ENCODE results near the gene PRDM16.

The PRDM16 gene

DNA sequence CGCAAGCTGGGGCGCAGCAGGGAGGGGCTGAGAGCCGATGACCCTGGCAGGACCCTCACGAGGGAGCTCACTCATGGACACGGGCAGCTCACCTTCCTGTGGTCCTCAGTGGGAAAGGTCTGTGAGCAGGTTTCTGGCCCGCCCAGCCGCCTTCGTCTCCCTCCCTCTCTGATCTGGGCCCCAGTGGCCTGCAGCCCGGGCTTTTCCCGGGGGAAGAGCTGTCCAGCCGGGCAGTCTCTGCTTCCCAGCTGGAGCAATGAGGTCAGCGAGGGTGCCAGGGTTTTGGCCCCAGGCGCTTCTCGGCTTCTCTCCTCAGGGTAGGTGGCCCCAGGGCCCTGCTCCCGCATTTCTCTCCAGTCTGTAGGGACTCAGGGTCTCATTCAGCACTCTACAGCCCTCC is 363.3 kb downstream of the PRDM16 start:
- Histone ChIP-seq H3K36me3 (ENCODE audit: control insufficient read depth in 1 of 2, insufficient read depth in 2 of 2, low read depth in 1 of 2, low read length in 2 of 2) (no peaks in the 10 kb centered on the region), H3K9me3 (ENCODE audit: control insufficient read depth, low read length) (peaks cover 2% of the 10 kb centered on the region), H2AK5ac (ENCODE audit: low read length, severe bottlenecking) (no peak overlapping the region), H3K4ac (ENCODE audit: low read depth in 1 of 2, low read length in 2 of 2) (no peak overlapping the region), H3K4me3 (ENCODE audit: insufficient read depth in 1 of 2, low read depth in 1 of 2, low read length in 2 of 2) (no peak overlapping the region), H3K4me2 (ENCODE audit: low read length, poor library complexity, severe bottlenecking) (no peak overlapping the region), H3K14ac (ENCODE audit: low read length in 2 of 2) (no peak overlapping the region), H3K27ac (ENCODE audit: low read length, poor library complexity, severe bottlenecking) (no peak overlapping the region), H2BK5ac (ENCODE audit: low read depth, low read length, poor library complexity, severe bottlenecking) (no peak overlapping the region), H3K4me1 (ENCODE audit: control insufficient read depth, insufficient read depth, low read depth, low read length) (no peaks in the 10 kb centered on the region), H2BK12ac (ENCODE audit: low read length in 2 of 2) (no peak overlapping the region), H3K27me3 (ENCODE audit: control insufficient read depth in 1 of 2, insufficient read depth in 1 of 2, low read length in 2 of 2) (peaks cover 8 to 29% of the 10 kb centered on the region in 2 experiments), H4K91ac (ENCODE audit: low read length) (no peak overlapping the region), H2AFZ (ENCODE audit: low read depth, low read length) (no peak overlapping the region), H2BK15ac (ENCODE audit: low read depth, poor library complexity, severe bottlenecking) (no peak overlapping the region), H3K9ac (ENCODE audit: low read length) (no peak overlapping the region), H2BK120ac (ENCODE audit: low read depth, low read length) (no peak overlapping the region), H3K79me1 (replicated peaks; ENCODE audit: low read length, poor library complexity, severe bottlenecking) (no peaks in the 10 kb centered on the region), H4K8ac (ENCODE audit: low read length) (no peak overlapping the region), H3K18ac (ENCODE audit: low read depth in 1 of 2, low read length in 2 of 2) (no peak overlapping the region), H3K23ac (ENCODE audit: low read length in 2 of 2) (no peak overlapping the region)
- no peak for DNase-seq
- WGBS, result 68% methylated on average over 15 of the region's 15 CpGs

DNA sequence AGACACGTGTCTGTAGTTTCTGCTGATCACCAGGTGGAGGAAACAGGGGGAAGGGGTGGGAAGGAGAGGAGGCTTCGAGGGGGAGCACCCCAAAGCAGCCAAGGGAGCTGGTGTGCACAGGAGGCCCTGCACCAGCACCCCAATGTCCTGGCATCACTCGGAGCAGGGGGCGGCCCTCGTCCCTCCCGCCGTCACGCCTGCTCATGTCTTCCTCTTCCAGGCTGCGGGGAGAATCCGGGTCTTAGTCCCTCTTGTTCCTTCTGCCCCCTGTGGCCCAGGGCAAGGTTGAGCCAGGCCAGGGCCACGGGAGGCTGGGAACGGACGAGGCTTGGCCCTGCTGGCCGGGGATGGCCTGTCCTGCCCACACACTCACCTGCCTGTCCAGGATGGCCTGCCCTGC is 364.1 kb downstream of the PRDM16 start:
- no peak overlapping the region for H3K4me2 ChIP-seq (ENCODE audit: low read length, poor library complexity, severe bottlenecking)
- no peak overlapping the region for H3K18ac ChIP-seq (ENCODE audit: low read depth in 1 of 2, low read length in 2 of 2)
- peaks cover 4% of the 10 kb centered on the region for H3K9me3 ChIP-seq (ENCODE audit: control insufficient read depth, low read length)
- no peaks in the 10 kb centered on the region for H3K36me3 ChIP-seq (ENCODE audit: control insufficient read depth in 1 of 2, insufficient read depth in 2 of 2, low read depth in 1 of 2, low read length in 2 of 2)
- no peak overlapping the region for H3K4me3 ChIP-seq (ENCODE audit: insufficient read depth in 1 of 2, low read depth in 1 of 2, low read length in 2 of 2)
- H3K4me1 ChIP-seq (ENCODE audit: control insufficient read depth, insufficient read depth, low read depth, low read length), result no peaks in the 10 kb centered on the region
- H4K8ac ChIP-seq (ENCODE audit: low read length), result no peak overlapping the region
- no peak overlapping the region for H3K27ac ChIP-seq (ENCODE audit: low read length, poor library complexity, severe bottlenecking)
- no peak overlapping the region for H2BK15ac ChIP-seq (ENCODE audit: low read depth, poor library complexity, severe bottlenecking)
- no peak overlapping the region for H2BK120ac ChIP-seq (ENCODE audit: low read depth, low read length)
- no peak overlapping the region for H3K4ac ChIP-seq (ENCODE audit: low read depth in 1 of 2, low read length in 2 of 2)
- no peak overlapping the region for H2BK12ac ChIP-seq (ENCODE audit: low read length in 2 of 2)
- H3K14ac ChIP-seq (ENCODE audit: low read length in 2 of 2), result no peak overlapping the region
- H2AFZ ChIP-seq (ENCODE audit: low read depth, low read length), result no peak overlapping the region
- H2AK5ac ChIP-seq (ENCODE audit: low read length, severe bottlenecking), result no peak overlapping the region
- H3K79me1 ChIP-seq (replicated peaks; ENCODE audit: low read length, poor library complexity, severe bottlenecking), result no peaks in the 10 kb centered on the region
- no peak for DNase-seq
- no peak overlapping the region for H3K9ac ChIP-seq (ENCODE audit: low read length)
- WGBS, result 87% methylated on average over 14 of the region's 14 CpGs
- no peak overlapping the region for H2BK5ac ChIP-seq (ENCODE audit: low read depth, low read length, poor library complexity, severe bottlenecking)
- H3K27me3 ChIP-seq (ENCODE audit: control insufficient read depth in 1 of 2, insufficient read depth in 1 of 2, low read length in 2 of 2), result peaks cover 8 to 34% of the 10 kb centered on the region in 2 experiments
- H4K91ac ChIP-seq (ENCODE audit: low read length), result no peak overlapping the region
- H3K23ac ChIP-seq (ENCODE audit: low read length in 2 of 2), result no peak overlapping the region

DNA sequence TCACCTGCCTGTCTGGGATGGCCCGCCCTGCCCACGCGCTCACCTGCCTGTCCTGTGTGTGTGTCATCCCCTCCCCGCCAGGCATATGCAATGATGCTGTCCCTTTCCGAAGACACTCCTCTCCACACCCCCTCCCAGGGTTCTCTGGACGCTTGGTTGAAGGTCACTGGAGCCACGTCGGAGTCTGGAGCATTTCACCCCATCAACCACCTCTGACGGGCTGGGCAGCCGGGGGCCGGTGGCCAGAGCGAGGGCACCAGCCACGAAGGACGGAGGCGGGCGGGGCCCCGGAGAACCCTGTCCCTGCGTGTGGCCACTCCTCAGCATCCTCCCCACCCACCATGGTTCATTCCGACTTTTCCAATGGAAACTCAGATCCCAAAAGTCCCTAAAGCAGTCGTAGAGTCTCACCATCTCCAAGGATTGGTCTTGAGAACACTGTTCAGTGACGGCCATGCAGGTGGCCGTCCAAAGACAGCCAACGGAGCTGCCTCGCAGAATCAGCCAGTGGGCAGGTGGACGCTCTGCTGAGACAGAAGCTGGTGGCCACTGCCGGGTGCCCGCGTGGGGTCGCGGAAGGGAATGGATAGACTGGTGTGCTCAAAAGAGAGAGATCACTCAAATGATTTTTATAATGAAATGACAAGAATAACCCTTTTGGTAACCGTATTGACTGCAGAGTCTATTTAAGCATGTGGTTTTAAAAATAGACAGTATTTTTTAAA is 364.8 kb downstream of the PRDM16 start:
- H3K4me3 ChIP-seq (ENCODE audit: insufficient read depth in 1 of 2, low read depth in 1 of 2, low read length in 2 of 2), result no peak overlapping the region
- no peak overlapping the region for H4K91ac ChIP-seq (ENCODE audit: low read length)
- no peak overlapping the region for H3K23ac ChIP-seq (ENCODE audit: low read length in 2 of 2)
- no peak for DNase-seq
- 95% methylated on average over 28 of the region's 31 CpGs for WGBS
- peaks cover 4% of the 10 kb centered on the region for H3K9me3 ChIP-seq (ENCODE audit: control insufficient read depth, low read length)
- no peak overlapping the region for H3K4me2 ChIP-seq (ENCODE audit: low read length, poor library complexity, severe bottlenecking)
- H3K27me3 ChIP-seq (ENCODE audit: control insufficient read depth in 1 of 2, insufficient read depth in 1 of 2, low read length in 2 of 2), result peaks cover 8 to 39% of the 10 kb centered on the region in 2 experiments
- no peak overlapping the region for H3K27ac ChIP-seq (ENCODE audit: low read length, poor library complexity, severe bottlenecking)
- no peak overlapping the region for H2AFZ ChIP-seq (ENCODE audit: low read depth, low read length)
- H3K18ac ChIP-seq (ENCODE audit: low read depth in 1 of 2, low read length in 2 of 2), result no peak overlapping the region
- H2BK5ac ChIP-seq (ENCODE audit: low read depth, low read length, poor library complexity, severe bottlenecking), result no peak overlapping the region
- no peaks in the 10 kb centered on the region for H3K36me3 ChIP-seq (ENCODE audit: control insufficient read depth in 1 of 2, insufficient read depth in 2 of 2, low read depth in 1 of 2, low read length in 2 of 2)
- no peak overlapping the region for H3K9ac ChIP-seq (ENCODE audit: low read length)
- no peak overlapping the region for H2AK5ac ChIP-seq (ENCODE audit: low read length, severe bottlenecking)
- H3K4ac ChIP-seq (ENCODE audit: low read depth in 1 of 2, low read length in 2 of 2), result no peak overlapping the region
- no peak overlapping the region for H2BK12ac ChIP-seq (ENCODE audit: low read length in 2 of 2)
- no peak overlapping the region for H2BK120ac ChIP-seq (ENCODE audit: low read depth, low read length)
- no peak overlapping the region for H3K14ac ChIP-seq (ENCODE audit: low read length in 2 of 2)
- H3K79me1 ChIP-seq (replicated peaks; ENCODE audit: low read length, poor library complexity, severe bottlenecking), result no peaks in the 10 kb centered on the region
- H4K8ac ChIP-seq (ENCODE audit: low read length), result no peak overlapping the region
- H3K4me1 ChIP-seq (ENCODE audit: control insufficient read depth, insufficient read depth, low read depth, low read length), result no peaks in the 10 kb centered on the region
- H2BK15ac ChIP-seq (ENCODE audit: low read depth, poor library complexity, severe bottlenecking), result no peak overlapping the region

DNA sequence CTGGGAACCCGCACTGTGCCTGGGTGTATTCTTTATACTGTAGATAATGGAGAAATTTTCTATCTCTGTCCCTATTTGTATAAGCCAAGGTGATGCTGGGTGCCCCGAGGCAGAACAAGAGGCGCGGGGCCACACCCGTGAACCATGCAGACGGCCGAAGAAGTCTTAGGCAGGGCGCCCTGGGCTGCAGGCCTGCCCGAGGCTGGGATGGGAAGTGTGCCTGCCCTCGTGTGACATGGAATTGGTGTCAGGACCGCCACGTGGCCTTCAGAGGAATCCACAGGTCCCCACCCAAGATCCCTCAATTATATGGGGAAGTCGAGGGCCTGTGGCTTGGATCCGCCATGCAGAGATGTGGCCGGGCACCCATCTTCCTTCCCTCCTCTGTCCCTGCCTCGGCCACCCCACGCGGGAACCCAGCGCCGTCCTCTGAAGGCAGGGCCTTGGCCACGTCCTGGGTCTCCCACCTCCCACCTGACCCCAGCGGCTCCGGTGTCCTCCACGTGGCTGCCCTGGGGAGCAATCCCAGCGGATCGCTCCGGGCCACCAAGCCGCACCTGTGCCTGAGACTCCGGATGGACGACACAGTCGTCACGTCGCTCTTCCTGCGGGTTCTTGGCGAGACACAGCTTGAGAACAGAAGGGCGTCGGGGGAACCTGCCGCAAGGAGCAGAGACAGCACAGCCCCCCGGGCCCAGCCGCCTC is 365.6 kb downstream of the PRDM16 start:
- H2BK120ac ChIP-seq (ENCODE audit: low read depth, low read length), result no peak overlapping the region
- H3K36me3 ChIP-seq (ENCODE audit: control insufficient read depth in 1 of 2, insufficient read depth in 2 of 2, low read depth in 1 of 2, low read length in 2 of 2), result no peaks in the 10 kb centered on the region
- H2BK12ac ChIP-seq (ENCODE audit: low read length in 2 of 2), result no peak overlapping the region
- H3K9ac ChIP-seq (ENCODE audit: low read length), result no peak overlapping the region
- no peak overlapping the region for H2AK5ac ChIP-seq (ENCODE audit: low read length, severe bottlenecking)
- peaks cover 4% of the 10 kb centered on the region for H3K9me3 ChIP-seq (ENCODE audit: control insufficient read depth, low read length)
- no peaks in the 10 kb centered on the region for H3K79me1 ChIP-seq (replicated peaks; ENCODE audit: low read length, poor library complexity, severe bottlenecking)
- no peak overlapping the region for H3K4me2 ChIP-seq (ENCODE audit: low read length, poor library complexity, severe bottlenecking)
- no peak overlapping the region for H4K91ac ChIP-seq (ENCODE audit: low read length)
- no peak overlapping the region for H2AFZ ChIP-seq (ENCODE audit: low read depth, low read length)
- no peak overlapping the region for H3K18ac ChIP-seq (ENCODE audit: low read depth in 1 of 2, low read length in 2 of 2)
- no peak overlapping the region for H3K27ac ChIP-seq (ENCODE audit: low read length, poor library complexity, severe bottlenecking)
- no peak overlapping the region for H4K8ac ChIP-seq (ENCODE audit: low read length)
- H2BK5ac ChIP-seq (ENCODE audit: low read depth, low read length, poor library complexity, severe bottlenecking), result no peak overlapping the region
- H2BK15ac ChIP-seq (ENCODE audit: low read depth, poor library complexity, severe bottlenecking), result no peak overlapping the region
- peaks cover 8 to 41% of the 10 kb centered on the region in 2 experiments for H3K27me3 ChIP-seq (ENCODE audit: control insufficient read depth in 1 of 2, insufficient read depth in 1 of 2, low read length in 2 of 2)
- no peak overlapping the region for H3K4ac ChIP-seq (ENCODE audit: low read depth in 1 of 2, low read length in 2 of 2)
- H3K23ac ChIP-seq (ENCODE audit: low read length in 2 of 2), result no peak overlapping the region
- no peaks in the 10 kb centered on the region for H3K4me1 ChIP-seq (ENCODE audit: control insufficient read depth, insufficient read depth, low read depth, low read length)
- no peak overlapping the region for H3K4me3 ChIP-seq (ENCODE audit: insufficient read depth in 1 of 2, low read depth in 1 of 2, low read length in 2 of 2)
- no peak overlapping the region for H3K14ac ChIP-seq (ENCODE audit: low read length in 2 of 2)
- 89% methylated on average over 40 of the region's 40 CpGs for WGBS
- no peak for DNase-seq
